SU-DHL-6 (cell line): ENCODE data around the gene THRAP3.
"Not testable (repeated sequence)": the region's sequence is repeated elsewhere in the genome, so short reads cannot be mapped to it uniquely, and the experiment has no call there.

ENCODE experiments used
- H2AFZ ChIP-seq: fragments of 200-600 bp; sonication (generic); 2 replicates; pipeline ENCODE4 v1.6.1; 2014; ENCODE audit warnings: low read depth, mild to moderate bottlenecking, moderate library complexity, mixed read lengths, antibody characterized with exemption, low read length; ENCODE audit not compliant: severe bottlenecking
- H3F3A ChIP-seq: fragments of 200-600 bp; shearing (Covaris generic); 2 replicates; pipeline ENCODE4 v1.6.0; 2016; ENCODE audit warnings: antibody characterized with exemption, mild to moderate bottlenecking; ENCODE audit not compliant: insufficient read depth
- H3K27ac ChIP-seq: fragments of 200-600 bp; sonication (generic); 2 replicates; pipeline ENCODE4 v1.5.1; 2016; ENCODE audit warnings: low read depth, mild to moderate bottlenecking, low read length, moderate library complexity, mixed read lengths
- H3K27me3 ChIP-seq: fragments of 200-600 bp; sonication (generic), shearing (Covaris generic); 2 replicates; pipeline ENCODE4 v1.6.0; 2014; ENCODE audit warnings: mild to moderate bottlenecking, low read length
- H3K36me3 ChIP-seq: fragments of 200-600 bp; sonication (generic); 2 replicates; pipeline ENCODE4 v1.6.1; 2014; ENCODE audit warnings: mild to moderate bottlenecking, low read length, mixed read lengths
- H3K4me2 ChIP-seq: fragments of 300-600, 200-600 bp; shearing (Covaris generic), sonication (generic); 2 replicates; pipeline ENCODE4 v1.6.0; 2014; ENCODE audit warnings: low read length, low read depth, mild to moderate bottlenecking; ENCODE audit not compliant: poor library complexity, severe bottlenecking
- H3K4me3 ChIP-seq: fragments of 200-600 bp; sonication (generic); 2 replicates; pipeline ENCODE4 v1.5.1; 2014; ENCODE audit warnings: antibody characterized with exemption, low read length, mild to moderate bottlenecking, mixed read lengths; ENCODE audit not compliant: insufficient read depth, poor library complexity, severe bottlenecking
- H3K79me2 ChIP-seq: fragments of 200-600 bp; sonication (generic); 2 replicates; pipeline ENCODE4 v1.6.1; 2014; ENCODE audit warnings: mild to moderate bottlenecking, low read length, moderate library complexity; ENCODE audit not compliant: insufficient read depth
- H3K9ac ChIP-seq: fragments of 200-600 bp; sonication (generic); 2 replicates; pipeline ENCODE4 v1.7.0; 2014; ENCODE audit warnings: mild to moderate bottlenecking, low read length
- H3K9me2 ChIP-seq: fragments of 200-600 bp; sonication (generic); replicated peaks from 2 replicates; pipeline ENCODE4 v1.6.1; 2014; ENCODE audit warnings: low read length; ENCODE audit not compliant: insufficient read depth
- H3K9me3 ChIP-seq: fragments of 200-600 bp; sonication (generic); 2 replicates; pipeline ENCODE4 v1.6.1; 2014; ENCODE audit warnings: low read length, mixed read lengths; ENCODE audit not compliant: insufficient read depth
- H4K20me1 ChIP-seq: fragments of 200-600 bp; sonication (generic); 2 replicates; pipeline ENCODE4 v1.6.1; 2014; ENCODE audit warnings: low read depth, mild to moderate bottlenecking, antibody characterized with exemption, low read length, moderate library complexity, mixed read lengths
- EZH2phosphoT487 ChIP-seq: fragments of 200-600 bp; sonication (generic), shearing (Covaris generic); conservative IDR thresholded peaks from 2 replicates; pipeline ENCODE4 v1.6.1; 2018; ENCODE audit warnings: mild to moderate bottlenecking, antibody characterized with exemption, low read length, moderate library complexity, mixed read lengths
- TF ChIP-seq, protein P1 (sequence below): fragments of 200-600 bp; sonication (generic); IDR thresholded peaks from one replicate; pipeline ENCODE4 v1.5.1; 2017; ENCODE audit warnings: antibody characterized with exemption, mild to moderate bottlenecking, low read length, moderate library complexity; ENCODE audit not compliant: insufficient read depth, poor library complexity, severe bottlenecking

Gene THRAP3

DNA sequence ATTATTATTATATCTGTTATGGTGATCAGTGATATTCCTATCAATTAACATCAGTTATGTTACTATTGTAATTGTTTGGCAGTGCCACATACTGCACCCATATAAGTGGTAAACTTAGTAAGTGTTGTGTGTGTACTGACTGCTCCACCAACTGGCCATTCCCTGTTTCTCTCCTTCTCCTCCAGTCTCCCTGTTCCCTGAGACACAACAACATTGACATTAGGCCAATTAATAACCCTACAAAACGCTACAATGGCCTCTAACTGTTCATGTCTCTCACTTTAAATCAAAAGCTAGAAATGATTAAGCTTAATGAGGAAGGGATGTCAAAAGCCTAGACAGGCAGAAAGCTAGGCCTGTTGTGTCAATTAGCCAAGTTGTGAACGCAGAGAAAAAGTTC, 6.6 kb upstream of the THRAP3 start:
- H3K27me3 ChIP-seq = no peaks in the 10 kb centered on the region
- no peaks in the 10 kb centered on the region for H4K20me1 ChIP-seq
- no peak overlapping the region for H3K4me3 ChIP-seq
- H3K9me3 ChIP-seq = no peaks in the 10 kb centered on the region
- H3K36me3 ChIP-seq = no peaks in the 10 kb centered on the region
- H3K27ac ChIP-seq = no peak overlapping the region
- peaks cover 3% of the 10 kb centered on the region; the same call in 1 of the 2 replicates for H3F3A ChIP-seq
- H3K9ac ChIP-seq = no peak overlapping the region
- H3K9me2 ChIP-seq = no peaks in the 10 kb centered on the region
- no peak overlapping the region for H2AFZ ChIP-seq
- TF ChIP-seq, protein P1, sequence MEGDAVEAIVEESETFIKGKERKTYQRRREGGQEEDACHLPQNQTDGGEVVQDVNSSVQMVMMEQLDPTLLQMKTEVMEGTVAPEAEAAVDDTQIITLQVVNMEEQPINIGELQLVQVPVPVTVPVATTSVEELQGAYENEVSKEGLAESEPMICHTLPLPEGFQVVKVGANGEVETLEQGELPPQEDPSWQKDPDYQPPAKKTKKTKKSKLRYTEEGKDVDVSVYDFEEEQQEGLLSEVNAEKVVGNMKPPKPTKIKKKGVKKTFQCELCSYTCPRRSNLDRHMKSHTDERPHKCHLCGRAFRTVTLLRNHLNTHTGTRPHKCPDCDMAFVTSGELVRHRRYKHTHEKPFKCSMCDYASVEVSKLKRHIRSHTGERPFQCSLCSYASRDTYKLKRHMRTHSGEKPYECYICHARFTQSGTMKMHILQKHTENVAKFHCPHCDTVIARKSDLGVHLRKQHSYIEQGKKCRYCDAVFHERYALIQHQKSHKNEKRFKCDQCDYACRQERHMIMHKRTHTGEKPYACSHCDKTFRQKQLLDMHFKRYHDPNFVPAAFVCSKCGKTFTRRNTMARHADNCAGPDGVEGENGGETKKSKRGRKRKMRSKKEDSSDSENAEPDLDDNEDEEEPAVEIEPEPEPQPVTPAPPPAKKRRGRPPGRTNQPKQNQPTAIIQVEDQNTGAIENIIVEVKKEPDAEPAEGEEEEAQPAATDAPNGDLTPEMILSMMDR = no peak
- no peak for TF ChIP-seq EZH2phosphoT487
- no peak overlapping the region for H3K4me2 ChIP-seq
- no peaks in the 10 kb centered on the region for H3K79me2 ChIP-seq

DNA sequence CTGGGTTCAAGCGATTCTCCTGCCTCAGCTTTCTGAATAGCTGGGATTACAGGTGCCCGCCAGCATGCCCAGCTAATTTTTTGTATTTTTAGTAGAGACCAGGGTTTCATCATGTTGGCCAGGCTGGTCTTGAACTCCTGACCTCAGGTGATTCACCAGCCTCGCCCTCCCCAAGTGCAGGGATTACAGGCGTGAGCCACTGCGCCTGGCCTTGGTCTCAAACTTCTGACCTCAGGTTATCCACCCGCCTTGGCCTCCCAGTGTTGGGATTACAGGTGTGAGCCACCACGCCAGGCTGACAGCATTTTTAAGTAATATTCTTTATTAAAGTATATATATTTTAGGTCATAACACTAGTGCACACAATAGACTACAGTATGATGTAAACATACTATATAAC, 2.3 kb upstream of the THRAP3 start:
- H3K27me3 ChIP-seq, H3K9me3 ChIP-seq, H3K9me2 ChIP-seq, H3K36me3 ChIP-seq, H3K4me3 ChIP-seq, H3K27ac ChIP-seq, H3K9ac ChIP-seq, H2AFZ ChIP-seq, H3K4me2 ChIP-seq: not testable (repeated sequence)
- Histone ChIP-seq H3F3A (peaks cover 12% of the 10 kb centered on the region), H3K79me2 (peaks cover 25% of the 10 kb centered on the region), H4K20me1 (peaks cover 19% of the 10 kb centered on the region)

DNA sequence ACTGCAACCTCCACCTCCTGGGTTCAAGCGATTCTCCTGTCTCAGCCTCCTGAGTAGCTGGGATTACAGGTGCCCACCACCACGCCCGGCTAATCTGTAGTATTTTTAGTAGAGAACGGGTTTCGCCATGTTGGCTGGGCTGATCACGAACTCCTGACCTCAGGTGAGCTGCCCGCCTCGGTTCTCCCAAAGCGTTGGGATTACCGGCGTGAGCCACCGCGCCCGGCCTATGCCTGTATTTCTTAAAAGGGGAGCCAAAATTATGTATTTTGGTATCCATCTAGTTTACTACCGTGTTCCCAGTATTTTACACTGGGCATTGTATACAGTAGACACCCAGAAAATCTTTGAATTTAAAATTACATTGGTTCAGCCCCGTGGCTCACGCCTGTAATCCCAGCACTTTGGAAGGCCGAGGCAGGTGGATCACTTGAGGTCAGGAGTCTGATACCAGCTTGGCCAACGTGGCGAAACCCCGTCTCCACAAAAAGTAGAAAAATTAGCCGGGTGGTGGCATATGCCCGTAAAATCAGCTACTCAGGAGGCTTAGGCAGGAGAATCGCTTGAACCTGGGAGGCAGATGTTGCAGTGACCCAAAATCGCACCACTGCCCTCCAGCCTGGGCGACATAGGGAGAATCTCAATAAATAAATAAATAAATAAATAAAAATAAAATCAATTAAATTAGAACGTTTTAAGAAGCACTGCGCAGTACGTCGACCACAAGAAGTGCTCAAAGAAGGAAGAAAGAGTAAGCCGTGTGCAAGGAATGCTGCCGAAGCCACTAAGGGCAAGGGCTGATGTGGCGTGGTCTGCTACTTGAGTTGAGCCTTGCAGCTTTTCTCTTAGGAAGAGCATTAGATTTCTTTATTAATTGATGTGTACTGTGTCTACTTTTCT, 1.5 kb upstream of the THRAP3 start:
- H3K4me3 ChIP-seq = peak overlapping the region; percentile 69
- peak overlapping the region; percentile 87 for H3K9ac ChIP-seq
- H4K20me1 ChIP-seq = peaks cover 20% of the 10 kb centered on the region
- no peaks in the 10 kb centered on the region for H3K9me3 ChIP-seq
- peak overlapping the region; percentile 81 for H3K27ac ChIP-seq
- H2AFZ ChIP-seq = peak overlapping the region; percentile 87
- no peaks in the 10 kb centered on the region for H3K27me3 ChIP-seq
- H3K36me3 ChIP-seq = no peaks in the 10 kb centered on the region
- TF ChIP-seq, protein P1 = no peak
- TF ChIP-seq EZH2phosphoT487 = no peak
- no peaks in the 10 kb centered on the region for H3K9me2 ChIP-seq
- peak overlapping the region; percentile 90 for H3K4me2 ChIP-seq
- peaks cover 12% of the 10 kb centered on the region for H3F3A ChIP-seq
- peaks cover 33% of the 10 kb centered on the region for H3K79me2 ChIP-seq

DNA sequence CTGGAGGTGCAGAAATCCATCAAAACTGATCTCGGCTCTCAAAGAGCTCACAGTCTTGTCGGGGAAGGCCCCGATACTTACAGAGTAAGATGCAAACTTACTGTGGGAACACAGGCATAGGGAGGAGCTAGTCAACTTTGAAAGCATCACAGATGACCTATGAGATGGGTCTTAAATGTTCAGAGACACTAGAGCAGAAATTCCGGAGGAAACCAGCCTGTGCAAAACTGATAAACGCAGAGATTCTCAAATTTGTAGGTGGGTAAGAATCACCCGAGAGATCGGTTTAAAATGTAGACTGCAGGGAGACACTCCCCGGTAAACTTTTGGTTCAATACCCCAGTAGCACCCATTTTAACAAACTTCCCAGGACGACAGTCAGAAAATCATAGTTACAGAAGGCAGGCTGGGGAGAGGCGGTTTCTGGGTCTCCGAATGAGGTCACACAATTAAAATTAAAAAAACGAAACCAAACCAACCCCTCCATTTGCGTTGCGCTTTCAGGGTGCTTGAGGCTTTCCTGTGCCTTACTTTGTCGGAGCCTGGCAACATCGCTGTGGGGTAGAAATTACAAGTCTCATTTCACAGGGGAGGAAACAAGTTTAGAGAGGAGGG, 755 bp upstream of the THRAP3 start:
- Histone ChIP-seq H3F3A (peaks cover 12% of the 10 kb centered on the region), H4K20me1 (peaks cover 20% of the 10 kb centered on the region), H3K9me3 (no peaks in the 10 kb centered on the region), H3K9ac (peak overlapping the region; percentile 87), H3K9me2 (no peaks in the 10 kb centered on the region), H3K27ac (peak overlapping the region; percentile 81), H3K79me2 (peaks cover 41% of the 10 kb centered on the region), H3K4me2 (peak overlapping the region; percentile 90), H3K36me3 (no peaks in the 10 kb centered on the region), H2AFZ (peak overlapping the region; percentile 87), H3K4me3 (peak overlapping the region; percentile 69), H3K27me3 (no peaks in the 10 kb centered on the region)
- no peak for TF ChIP-seq EZH2phosphoT487
- TF ChIP-seq, protein P1 = no peak
